HG02938 (cell line): Measurements from ENCODE around the gene EVPL.

Experiments used
- ATAC-seq: cut with Tn5 transposase; IDR thresholded peaks from one replicate; pipeline ENCODE4 v1.9.1; 2021; ENCODE audit warnings: mild to moderate bottlenecking, moderate library complexity; ENCODE audit not compliant: unreplicated experiment

EVPL gene

GRCh38 chr17:76019833-76020467 is 7.2 kb downstream of the EVPL start:
- no peak for ATAC-seq

GRCh38 chr17:76018801-76019200 is 8.3 kb downstream of the EVPL start:
- no peak for ATAC-seq

GRCh38 chr17:76018340-76018680 is 8.8 kb downstream of the EVPL start:
- ATAC-seq: no peak

- ATAC-seq: no peak
Measured at GRCh38 chr17:76017481-76018339, 9.4 kb downstream of the EVPL start.

- ATAC-seq: no peak
Measured at GRCh38 chr17:76014925-76015261, 12.2 kb downstream of the EVPL start.

GRCh38 chr17:76014100-76014924 is 12.8 kb downstream of the EVPL start:
- ATAC-seq: no peak

GRCh38 chr17:76013377-76013932 is 13.7 kb downstream of the EVPL start:
- ATAC-seq: no peak

GRCh38 chr17:76011951-76012350 is 15.2 kb downstream of the EVPL start:
- ATAC-seq: no peak

GRCh38 chr17:76009969-76010661 is 17.0 kb downstream of the EVPL start:
- ATAC-seq: no peak

- ATAC-seq: no peak
Measured at GRCh38 chr17:76009447-76009846, 17.7 kb downstream of the EVPL start.

GRCh38 chr17:76008630-76009425 is 18.3 kb downstream of the EVPL start:
- ATAC-seq: no peak

- no peak for ATAC-seq
Measured at GRCh38 chr17:76008208-76008607, 18.9 kb downstream of the EVPL start.

- ATAC-seq: no peak
Measured at GRCh38 chr17:76007850-76008165, 19.3 kb downstream of the EVPL start.

GRCh38 chr17:76007131-76007849 is 19.8 kb downstream of the EVPL start:
- ATAC-seq: no peak

DNA sequence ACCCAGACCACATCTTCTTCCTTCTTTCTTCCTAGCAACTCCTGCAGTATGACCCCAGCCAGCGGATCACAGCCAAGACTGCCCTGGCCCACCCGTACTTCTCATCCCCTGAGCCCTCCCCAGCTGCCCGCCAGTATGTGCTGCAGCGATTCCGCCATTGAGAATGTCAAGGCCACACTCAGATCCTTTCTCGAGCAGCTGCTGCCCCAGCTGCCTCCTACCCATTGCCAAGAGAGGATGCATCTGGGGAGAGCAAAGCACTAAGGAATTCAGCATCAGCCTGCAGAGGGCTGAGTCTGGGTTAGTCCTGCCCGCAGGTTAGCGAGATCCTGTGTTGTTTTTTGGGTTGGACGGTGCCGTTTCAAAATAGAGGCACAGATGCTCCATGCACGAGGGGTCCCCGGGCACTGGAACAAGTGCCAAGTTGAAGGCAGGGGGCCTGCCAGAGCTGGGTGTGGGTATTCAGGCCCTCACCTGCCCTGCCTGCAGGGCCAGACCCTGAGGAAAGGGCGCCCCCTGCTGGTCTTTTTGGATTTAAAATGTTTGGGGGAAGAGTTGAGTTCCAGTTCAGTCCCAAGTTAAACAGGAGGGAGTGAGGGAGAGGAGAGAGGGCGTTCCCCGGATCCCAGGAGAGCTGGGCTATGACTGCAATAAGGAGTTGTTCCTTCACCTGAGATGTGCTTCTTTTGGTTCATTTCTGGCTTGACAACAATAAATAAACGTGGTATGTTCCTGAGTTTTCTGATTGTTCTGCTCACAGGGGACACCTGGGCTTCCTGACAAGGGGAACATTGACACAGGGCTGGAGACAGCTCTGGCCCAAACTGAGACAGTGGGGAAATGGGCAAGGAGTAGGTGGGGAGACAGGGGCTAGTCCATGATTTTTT is 21.6 kb downstream of the EVPL start:
- ATAC-seq: no peak

DNA sequence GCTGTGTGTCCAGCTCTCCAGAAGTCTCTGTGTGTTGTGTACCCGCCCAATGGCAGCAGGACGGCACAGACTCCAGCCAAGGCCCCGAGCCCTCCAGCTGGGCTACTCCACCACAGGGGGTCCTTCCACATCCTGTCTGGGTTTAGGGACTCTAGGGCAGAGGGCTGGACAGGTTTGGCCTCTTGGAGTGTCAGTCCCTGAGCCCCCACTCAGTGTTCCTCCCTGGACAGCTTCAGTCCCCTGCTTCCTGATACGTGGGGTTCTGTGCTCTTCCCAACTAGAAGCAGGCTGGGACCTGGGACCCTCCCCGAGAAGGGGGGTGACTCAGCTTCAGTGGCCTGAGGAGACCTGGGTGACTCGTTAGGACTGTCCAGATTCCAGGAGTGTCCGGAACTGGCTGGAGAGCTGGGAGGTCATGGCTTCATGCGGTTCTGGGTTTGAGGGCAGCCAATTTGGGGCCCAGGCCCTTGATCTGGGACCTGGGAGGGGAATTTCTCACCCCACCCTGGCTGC is 22.3 kb downstream of the EVPL start:
- no peak for ATAC-seq

DNA sequence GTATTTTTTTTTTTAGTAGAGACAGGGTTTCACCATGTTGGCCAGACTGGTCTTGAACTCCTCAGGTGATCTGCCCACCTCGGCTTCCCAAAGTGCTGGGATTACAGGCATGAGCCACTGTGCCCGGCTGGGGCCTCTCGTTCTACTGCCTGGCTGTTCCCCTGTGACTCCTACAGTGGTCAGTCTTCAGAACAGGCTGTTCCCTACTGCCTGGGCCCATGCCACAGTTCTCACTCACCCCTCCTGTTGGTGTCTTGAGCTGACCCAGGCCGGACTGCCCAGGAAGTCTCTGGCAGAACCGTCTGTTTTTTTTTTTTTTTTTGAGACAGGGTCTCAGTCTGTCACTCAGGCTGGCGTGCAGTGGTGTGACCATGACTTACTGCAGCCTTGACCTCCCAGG is 23.2 kb downstream of the EVPL start:
- ATAC-seq: no peak

DNA sequence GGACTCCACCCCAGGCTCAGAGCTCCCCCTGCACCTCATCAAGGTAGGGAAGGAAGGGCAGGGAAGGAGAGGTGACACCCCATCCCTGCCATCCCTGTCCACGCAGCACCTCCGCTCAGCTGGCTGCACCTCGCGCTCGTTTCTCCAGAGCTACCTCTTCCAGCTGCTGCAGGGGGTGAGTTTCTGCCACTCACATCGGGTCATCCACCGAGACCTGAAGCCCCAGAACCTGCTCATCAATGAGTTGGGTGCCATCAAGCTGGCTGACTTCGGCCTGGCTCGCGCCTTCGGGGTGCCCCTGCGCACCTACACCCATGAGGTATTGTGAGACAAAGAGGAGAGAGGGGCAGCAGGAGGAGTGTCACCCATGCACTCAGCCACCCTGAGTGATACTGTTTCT is 25.0 kb downstream of the EVPL start:
- ATAC-seq: no peak
